Prostate gland (tissue), 1 donor: ENCODE data around the gene CYTH1.

Experiments used
- POLR2A ChIP-seq: fragments of 450-650 bp; IDR thresholded peaks from one replicate; pipeline ENCODE4 v1.6.1; 2016; ENCODE audit warnings: antibody characterized with exemption, mild to moderate bottlenecking
- POLR2AphosphoS5 ChIP-seq: sonication (generic); formaldehyde crosslinking; IDR thresholded peaks from one replicate; pipeline ENCODE4 v1.6.1; 2017; ENCODE audit warnings: antibody characterized with exemption

- TF ChIP-seq POLR2A (no peak), POLR2AphosphoS5 (no peak)
Measured at GRCh38 chr17:78653382-78653781, 128.7 kb downstream of the CYTH1 start.
